ENCODE measurements around the gene TPD52L2.

Gene TPD52L2

DNA sequence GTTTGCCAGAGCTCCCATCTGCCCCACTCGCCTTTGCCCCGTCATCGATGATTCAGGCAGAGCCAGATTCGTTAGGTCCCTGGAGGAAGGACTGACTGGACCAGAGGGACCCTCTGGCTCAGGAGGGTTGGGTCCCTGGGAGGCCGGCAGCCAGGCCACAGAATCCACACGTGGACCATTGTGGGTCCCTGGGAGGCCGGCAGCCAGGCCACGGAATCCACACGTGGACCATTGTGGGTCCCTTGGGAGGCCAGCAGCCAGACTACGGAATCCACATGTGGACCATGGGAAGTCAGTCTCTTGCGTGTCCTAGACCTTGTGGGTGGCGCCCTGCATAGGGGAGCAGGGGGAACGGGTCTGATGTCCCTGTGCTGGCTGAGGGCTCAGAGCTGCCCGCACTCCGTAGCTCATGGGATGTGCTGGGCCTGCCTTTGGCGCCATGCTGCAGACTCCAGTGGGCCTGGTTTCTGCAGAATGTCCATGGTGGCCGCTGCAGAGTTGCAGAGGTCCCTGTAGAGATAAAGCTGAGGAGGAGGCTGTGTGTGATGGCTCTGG, 67.6 kb downstream of the TPD52L2 start:
- no peak for DNase-seq (ENCODE audit: low spot score)

DNA sequence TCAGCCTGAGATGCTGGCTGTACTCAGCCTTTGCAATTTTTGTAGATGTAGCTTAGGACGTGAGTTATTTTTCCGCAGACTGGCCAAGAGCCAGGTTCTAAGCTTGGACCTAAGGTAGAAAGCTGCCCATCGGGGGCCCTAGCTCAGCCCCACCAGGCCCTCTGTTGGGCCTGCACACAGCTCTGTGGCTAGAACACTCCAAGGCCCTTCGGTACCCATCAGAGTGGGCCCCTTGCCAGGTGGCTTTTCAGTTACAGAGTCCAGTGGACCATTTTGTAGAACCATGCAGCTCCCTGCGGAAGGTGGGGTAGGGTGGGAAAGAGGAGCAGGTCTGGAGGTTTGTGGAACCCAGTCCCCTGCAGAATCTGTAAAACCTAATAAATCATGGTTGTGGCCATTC, 68.6 kb downstream of the TPD52L2 start:
- DNase-seq (ENCODE audit: low spot score), result no peak

DNA sequence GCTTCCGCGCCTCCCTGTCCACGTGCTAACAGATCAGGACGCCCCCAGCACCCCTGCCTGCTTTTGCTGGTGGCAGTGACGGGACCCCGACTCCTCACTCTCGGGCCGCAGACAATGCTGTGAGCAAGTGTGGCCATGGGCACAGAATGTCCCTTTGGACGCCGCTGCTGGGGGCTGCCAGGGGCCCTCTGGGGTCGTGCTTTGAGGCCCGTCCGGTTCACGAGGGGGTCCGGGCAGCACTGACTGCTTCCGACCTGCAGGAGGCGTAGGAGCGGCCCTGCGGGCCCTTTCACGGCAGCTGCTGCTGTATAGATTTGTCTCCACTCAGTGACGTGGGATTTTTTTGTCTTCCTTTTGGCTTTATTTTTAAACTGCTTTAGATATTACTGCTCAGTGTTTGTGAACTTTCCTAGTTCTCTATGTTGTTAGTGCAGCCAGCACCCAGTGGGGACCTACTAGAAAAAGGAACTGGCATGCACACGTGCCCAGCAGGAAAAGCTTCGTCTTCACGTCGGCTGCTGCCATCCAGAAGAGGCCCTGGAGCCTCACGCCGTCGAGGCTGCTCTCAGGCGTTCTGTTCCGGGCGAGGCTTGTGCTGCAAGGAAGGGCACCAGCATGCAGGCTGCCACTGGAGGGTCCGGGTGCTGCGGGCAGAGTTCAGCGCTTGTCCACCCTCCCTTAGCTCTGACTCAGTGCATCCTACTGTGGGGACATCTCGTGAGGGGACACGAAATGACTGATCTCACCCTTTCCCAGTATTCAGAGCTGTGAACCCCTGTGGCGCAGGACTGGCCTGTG, 69.4 kb downstream of the TPD52L2 start:
- no peak for DNase-seq (ENCODE audit: low spot score)

DNA sequence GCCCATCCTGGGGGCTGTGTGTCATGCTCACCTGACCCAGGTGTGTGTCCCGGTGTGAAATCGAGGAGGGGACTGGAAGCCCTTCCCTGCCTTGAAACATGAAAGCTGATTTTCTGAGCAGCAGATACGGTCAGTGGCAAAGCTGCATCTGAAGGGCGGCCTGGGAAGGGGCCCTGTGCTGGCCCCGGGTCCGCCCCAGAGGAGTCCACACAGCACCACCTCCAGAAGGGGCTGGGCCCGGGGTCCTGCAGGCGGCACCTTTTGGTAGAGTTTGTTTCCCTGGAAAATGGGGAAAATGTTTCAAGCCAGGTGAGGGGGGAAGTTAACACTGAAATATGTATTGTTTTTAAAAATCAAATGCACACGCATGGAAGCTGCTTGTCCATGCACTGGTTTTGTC, 70.4 kb downstream of the TPD52L2 start:
- no peak for DNase-seq (ENCODE audit: low spot score)

DNA sequence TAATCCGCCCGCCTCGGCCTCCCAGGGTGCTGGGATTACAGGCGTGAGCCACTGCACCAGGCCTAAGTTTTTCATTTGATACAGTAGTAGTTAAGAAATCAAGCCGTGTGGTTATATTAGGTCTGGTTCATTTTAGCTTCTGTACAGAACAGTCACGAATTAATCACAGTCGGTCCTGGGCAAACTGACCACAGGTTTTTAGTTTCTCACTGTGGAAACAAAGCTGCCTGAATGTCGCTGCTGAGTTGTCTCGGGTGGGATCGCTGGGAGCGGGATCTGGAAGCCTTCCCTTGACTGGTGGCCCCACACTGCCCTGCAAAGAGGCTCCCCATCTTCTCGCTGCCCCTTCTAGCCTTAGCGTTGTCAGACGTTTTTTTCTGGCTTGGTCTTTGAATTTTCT, 72.5 kb downstream of the TPD52L2 start:
- no peak for DNase-seq (ENCODE audit: low spot score)

DNA sequence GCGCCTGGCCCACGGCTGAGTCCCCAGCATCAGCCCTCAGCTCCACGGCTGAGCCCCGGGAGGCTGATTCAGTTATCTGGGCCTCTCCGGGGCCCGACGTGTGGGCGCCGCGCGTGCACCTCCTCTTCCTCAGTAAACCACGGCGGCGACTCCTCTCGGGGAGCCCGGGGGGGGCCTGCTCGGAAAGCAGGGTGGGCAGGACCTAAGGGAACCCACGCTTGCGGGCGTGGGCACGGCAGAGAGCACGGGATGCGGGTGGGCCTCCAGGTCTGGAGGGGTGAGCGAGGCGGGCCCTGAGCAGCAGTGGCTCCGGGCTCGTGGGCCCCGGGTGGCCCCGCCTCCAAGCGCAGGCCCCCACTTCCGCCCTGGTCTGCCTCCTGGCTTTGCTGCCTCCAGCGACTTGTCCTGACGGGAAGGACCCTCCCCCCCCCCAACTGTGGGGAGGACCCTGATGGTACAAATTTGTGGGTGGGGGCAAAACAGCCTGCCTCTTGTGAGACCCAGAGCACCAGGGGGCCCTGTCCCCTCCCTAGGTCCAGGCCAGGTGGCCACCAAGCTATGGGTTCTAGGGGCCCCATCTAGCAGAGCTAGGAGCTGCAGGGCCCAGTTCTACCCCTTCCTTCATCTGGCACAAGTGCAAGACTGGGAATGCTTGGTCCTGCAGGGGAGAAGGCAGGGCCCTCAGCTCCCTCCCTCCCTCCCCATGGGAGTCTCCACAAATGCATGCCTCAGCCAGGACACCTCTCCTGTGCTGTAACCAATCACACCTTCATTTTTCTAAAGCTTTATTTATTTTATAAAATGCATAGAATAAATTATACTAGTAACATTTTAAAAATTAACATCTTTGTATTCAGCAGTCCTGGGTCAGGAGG, 74.2 kb downstream of the TPD52L2 start:
- no peak for DNase-seq (ENCODE audit: low spot score)

DNA sequence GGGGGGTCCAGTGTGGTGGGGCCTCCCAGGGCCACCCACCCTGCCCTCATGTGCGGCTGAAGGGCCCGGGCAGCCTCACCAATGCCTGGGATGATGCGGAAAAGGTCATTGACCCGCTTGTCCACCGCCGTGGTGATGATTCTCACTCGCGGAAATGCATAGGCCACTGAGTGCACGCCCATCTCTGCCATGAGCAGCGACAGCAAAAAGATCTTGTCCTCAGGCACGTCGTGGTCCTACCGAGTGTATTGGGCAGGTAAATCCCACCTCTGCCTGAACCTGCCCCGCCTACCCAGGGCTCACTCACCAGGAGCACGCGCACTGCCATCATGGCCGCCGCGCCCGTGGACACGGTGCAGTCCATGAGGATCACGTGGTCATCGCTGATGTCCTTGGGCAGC, 75.0 kb downstream of the TPD52L2 start:
- no peak for DNase-seq (ENCODE audit: low spot score)

DNA sequence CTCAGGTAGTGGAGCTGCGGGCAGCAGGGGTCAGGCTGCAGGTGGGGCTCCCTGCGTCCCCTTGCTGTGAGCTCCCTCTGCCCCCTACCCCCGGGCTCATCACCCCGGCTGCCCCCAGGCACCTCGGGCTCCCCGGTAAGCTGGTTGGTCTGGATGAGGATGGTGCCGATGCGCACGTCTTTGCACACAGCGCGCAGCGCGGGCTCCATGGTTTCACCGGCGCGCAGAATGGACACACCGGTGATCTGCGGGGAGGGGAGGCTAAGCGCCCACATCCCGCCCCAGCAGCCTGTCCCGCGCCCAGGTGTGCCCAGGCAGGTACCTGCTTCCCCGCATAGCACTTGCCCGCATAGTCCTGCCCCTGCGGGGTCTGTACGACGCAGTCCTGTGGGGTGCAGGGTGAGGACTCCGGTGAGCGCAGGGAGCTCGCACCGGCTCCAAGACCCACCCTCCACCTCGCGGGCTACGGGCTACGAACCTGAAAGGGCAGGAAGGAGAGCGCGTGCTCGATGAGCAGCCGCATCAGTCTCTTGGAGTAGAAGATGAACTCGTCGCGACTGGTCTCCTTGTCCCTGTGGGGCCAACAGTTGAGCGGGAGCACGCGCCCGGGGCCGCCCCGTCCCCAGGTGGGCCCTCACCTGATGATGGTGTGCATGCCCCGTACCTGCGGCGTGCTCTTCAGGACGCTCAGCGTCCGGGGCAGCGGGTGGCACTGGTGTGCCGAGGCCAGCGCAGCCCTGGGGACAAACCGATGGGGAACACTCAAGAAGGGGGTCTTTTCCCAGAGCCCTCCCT, 75.6 kb downstream of the TPD52L2 start:
- no peak for DNase-seq (ENCODE audit: low spot score)

Measured in HuH-7.5 (cell line).